ENCODE data around the gene CLGN. TPM values are rescaled to one million over a fixed set of nuclear protein-coding genes. Genes with fewer than 3 reads are reported as not detected.

Gene CLGN
- total and polyA plus RNA-seq, 2 of the 13 experiments (the other 11 are each of a cell fraction or from before 2014, with no cell fraction given), result 7.2 to 17.0 TPM

GRCh38 chr4:140373328-140374129 is 53.9 kb downstream of the CLGN start, which contains the start of gene SCOC (continued):
- TF ChIP-seq, protein P1, sequence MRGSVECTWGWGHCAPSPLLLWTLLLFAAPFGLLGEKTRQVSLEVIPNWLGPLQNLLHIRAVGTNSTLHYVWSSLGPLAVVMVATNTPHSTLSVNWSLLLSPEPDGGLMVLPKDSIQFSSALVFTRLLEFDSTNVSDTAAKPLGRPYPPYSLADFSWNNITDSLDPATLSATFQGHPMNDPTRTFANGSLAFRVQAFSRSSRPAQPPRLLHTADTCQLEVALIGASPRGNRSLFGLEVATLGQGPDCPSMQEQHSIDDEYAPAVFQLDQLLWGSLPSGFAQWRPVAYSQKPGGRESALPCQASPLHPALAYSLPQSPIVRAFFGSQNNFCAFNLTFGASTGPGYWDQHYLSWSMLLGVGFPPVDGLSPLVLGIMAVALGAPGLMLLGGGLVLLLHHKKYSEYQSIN (CRISPR knock-in tag; IDR thresholded peaks at IDR 0.05; ENCODE audit: borderline replicate concordance), result no peak
- TF ChIP-seq ZNF83 (CRISPR knock-in tag; IDR thresholded peaks at IDR 0.05; ENCODE audit: borderline replicate concordance) (no peak), JUNB (CRISPR knock-in tag; IDR thresholded peaks at IDR 0.05; ENCODE audit: borderline replicate concordance) (no peak), KDM6A (CRISPR knock-in tag; IDR thresholded peaks at IDR 0.05; ENCODE audit: low read depth) (no peak), ZNF343 (CRISPR knock-in tag; IDR thresholded peaks at IDR 0.05) (peak; percentile 100), AGO2 (optimal IDR thresholded peaks at IDR 0.05; ENCODE audit: low read depth, low read length) (peak; percentile 73), KDM4B (CRISPR knock-in tag; IDR thresholded peaks at IDR 0.05) (no peak; the same call in 1 of the 2 replicates), WIZ (CRISPR knock-in tag; IDR thresholded peaks at IDR 0.05) (0 out of 2 replicates have a peak, but pooled peaks have one; percentile 21), ISL2 (CRISPR knock-in tag; IDR thresholded peaks at IDR 0.05) (peak; percentile 39; the same call in 1 of the 2 replicates), ZNF788 (CRISPR knock-in tag; IDR thresholded peaks at IDR 0.05; ENCODE audit: borderline replicate concordance) (peak; percentile 47; the same call in 1 of the 2 replicates), ZNF18 (CRISPR knock-in tag; IDR thresholded peaks at IDR 0.05; ENCODE audit: insufficient replicate concordance) (peak; percentile 92), AGO1 (IDR thresholded peaks at IDR 0.05; ENCODE audit: low read depth, low read length, poor library complexity, severe bottlenecking) (no peak)
- TF ChIP-seq, protein P2, sequence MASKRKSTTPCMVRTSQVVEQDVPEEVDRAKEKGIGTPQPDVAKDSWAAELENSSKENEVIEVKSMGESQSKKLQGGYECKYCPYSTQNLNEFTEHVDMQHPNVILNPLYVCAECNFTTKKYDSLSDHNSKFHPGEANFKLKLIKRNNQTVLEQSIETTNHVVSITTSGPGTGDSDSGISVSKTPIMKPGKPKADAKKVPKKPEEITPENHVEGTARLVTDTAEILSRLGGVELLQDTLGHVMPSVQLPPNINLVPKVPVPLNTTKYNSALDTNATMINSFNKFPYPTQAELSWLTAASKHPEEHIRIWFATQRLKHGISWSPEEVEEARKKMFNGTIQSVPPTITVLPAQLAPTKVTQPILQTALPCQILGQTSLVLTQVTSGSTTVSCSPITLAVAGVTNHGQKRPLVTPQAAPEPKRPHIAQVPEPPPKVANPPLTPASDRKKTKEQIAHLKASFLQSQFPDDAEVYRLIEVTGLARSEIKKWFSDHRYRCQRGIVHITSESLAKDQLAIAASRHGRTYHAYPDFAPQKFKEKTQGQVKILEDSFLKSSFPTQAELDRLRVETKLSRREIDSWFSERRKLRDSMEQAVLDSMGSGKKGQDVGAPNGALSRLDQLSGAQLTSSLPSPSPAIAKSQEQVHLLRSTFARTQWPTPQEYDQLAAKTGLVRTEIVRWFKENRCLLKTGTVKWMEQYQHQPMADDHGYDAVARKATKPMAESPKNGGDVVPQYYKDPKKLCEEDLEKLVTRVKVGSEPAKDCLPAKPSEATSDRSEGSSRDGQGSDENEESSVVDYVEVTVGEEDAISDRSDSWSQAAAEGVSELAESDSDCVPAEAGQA (IDR thresholded peaks at IDR 0.05; ENCODE audit: low read depth), result 0 out of 2 replicates have a peak, but pooled peaks have one; percentile 23
- TF ChIP-seq, protein P2 (CRISPR knock-in tag; IDR thresholded peaks at IDR 0.05; ENCODE audit: borderline replicate concordance), result peak; percentile 72; the same call in 1 of the 2 replicates
- TF ChIP-seq, protein P3, sequence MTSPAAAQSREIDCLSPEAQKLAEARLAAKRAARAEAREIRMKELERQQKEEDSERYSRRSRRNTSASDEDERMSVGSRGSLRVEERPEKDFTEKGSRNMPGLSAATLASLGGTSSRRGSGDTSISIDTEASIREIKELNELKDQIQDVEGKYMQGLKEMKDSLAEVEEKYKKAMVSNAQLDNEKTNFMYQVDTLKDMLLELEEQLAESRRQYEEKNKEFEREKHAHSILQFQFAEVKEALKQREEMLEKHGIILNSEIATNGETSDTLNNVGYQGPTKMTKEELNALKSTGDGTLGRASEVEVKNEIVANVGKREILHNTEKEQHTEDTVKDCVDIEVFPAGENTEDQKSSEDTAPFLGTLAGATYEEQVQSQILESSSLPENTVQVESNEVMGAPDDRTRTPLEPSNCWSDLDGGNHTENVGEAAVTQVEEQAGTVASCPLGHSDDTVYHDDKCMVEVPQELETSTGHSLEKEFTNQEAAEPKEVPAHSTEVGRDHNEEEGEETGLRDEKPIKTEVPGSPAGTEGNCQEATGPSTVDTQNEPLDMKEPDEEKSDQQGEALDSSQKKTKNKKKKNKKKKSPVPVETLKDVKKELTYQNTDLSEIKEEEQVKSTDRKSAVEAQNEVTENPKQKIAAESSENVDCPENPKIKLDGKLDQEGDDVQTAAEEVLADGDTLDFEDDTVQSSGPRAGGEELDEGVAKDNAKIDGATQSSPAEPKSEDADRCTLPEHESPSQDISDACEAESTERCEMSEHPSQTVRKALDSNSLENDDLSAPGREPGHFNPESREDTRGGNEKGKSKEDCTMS (CRISPR knock-in tag; conservative IDR thresholded peaks at IDR 0.05), result no peak
